HEK293T (cell line): Measurements from ENCODE around the gene C6orf163.

Experiments used
- CTCF ChIA-PET: fragments of 350-600 bp; formaldehyde crosslinking; extraction: SDS; loops from one replicate; lab custom pipeline; 2021; ENCODE audit warnings: antibody characterized with exemption, inconsistent platforms; lab: Yijun Ruan, JAX
- POLR2A ChIA-PET: fragments of 350-600 bp; formaldehyde crosslinking; extraction: SDS; loops from one replicate; lab custom pipeline; 2020; ENCODE audit warnings: antibody characterized with exemption, inconsistent platforms; lab: Yijun Ruan, JAX
- DNase-seq: peaks from one replicate; pipeline ENCODE4 v3.0.0; 2012; ENCODE audit warnings: mixed read lengths; ENCODE audit errors: extremely low spot score
- ARNT ChIP-seq: fragments of 450-650 bp; IDR thresholded peaks from 2 replicates; pipeline ENCODE4 v1.6.1; 2017; ENCODE audit warnings: mild to moderate bottlenecking
- BHLHE40 ChIP-seq: fragments of 450-650 bp; IDR thresholded peaks from 2 replicates; pipeline ENCODE4 v1.6.1; 2016; ENCODE audit warnings: mild to moderate bottlenecking, moderate library complexity, borderline replicate concordance
- CTBP1 ChIP-seq: fragments of 450-650 bp; IDR thresholded peaks from 2 replicates; pipeline ENCODE4 v1.6.1; 2016; ENCODE audit warnings: borderline replicate concordance
- ELF4 ChIP-seq: fragments of 450-650 bp; IDR thresholded peaks from 2 replicates; pipeline ENCODE4 v1.6.1; 2017; ENCODE audit warnings: antibody characterized with exemption
- FOXA1 ChIP-seq: fragments of 450-650 bp; IDR thresholded peaks from 2 replicates; pipeline ENCODE4 v1.6.1; 2016; ENCODE audit warnings: mild to moderate bottlenecking
- FOXK2 ChIP-seq: fragments of 450-650 bp; IDR thresholded peaks from 2 replicates; pipeline ENCODE4 v1.6.1; 2016; ENCODE audit warnings: mild to moderate bottlenecking
- FOXM1 ChIP-seq: fragments of 450-650 bp; IDR thresholded peaks from 2 replicates; pipeline ENCODE4 v1.6.1; 2017; ENCODE audit warnings: mild to moderate bottlenecking, borderline replicate concordance
- HDGF ChIP-seq: fragments of 450-650 bp; IDR thresholded peaks from 2 replicates; pipeline ENCODE4 v1.6.1; 2017; ENCODE audit warnings: antibody characterized with exemption, borderline replicate concordance
- L3MBTL2 ChIP-seq: fragments of 450-650 bp; conservative IDR thresholded peaks from 2 replicates; pipeline ENCODE4 v1.6.1; 2016; ENCODE audit warnings: mild to moderate bottlenecking
- LEF1 ChIP-seq: fragments of 450-650 bp; IDR thresholded peaks from 2 replicates; pipeline ENCODE4 v1.6.1; 2017; ENCODE audit warnings: mild to moderate bottlenecking, borderline replicate concordance
- NFRKB ChIP-seq: fragments of 450-650 bp; IDR thresholded peaks from 2 replicates; pipeline ENCODE4 v1.6.1; 2016; ENCODE audit warnings: mild to moderate bottlenecking, moderate library complexity
- PKNOX1 ChIP-seq: fragments of 450-650 bp; IDR thresholded peaks from 2 replicates; pipeline ENCODE4 v1.6.1; 2016
- SP1 ChIP-seq: fragments of 450-650 bp; IDR thresholded peaks from 2 replicates; pipeline ENCODE4 v1.6.1; 2017
- SUZ12 ChIP-seq: fragments of 450-650 bp; IDR thresholded peaks from 2 replicates; pipeline ENCODE4 v1.6.1; 2016; ENCODE audit warnings: mild to moderate bottlenecking
- TARDBP ChIP-seq: fragments of 450-650 bp; IDR thresholded peaks from 2 replicates; pipeline ENCODE4 v1.6.1; 2016
- ZNF384 ChIP-seq: fragments of 450-650 bp; IDR thresholded peaks from 2 replicates; pipeline ENCODE4 v1.6.1; 2016

The C6orf163 gene

GRCh38 chr6:87393026-87393622 lies 48.5 kb downstream of the C6orf163 start:
- peak; percentile 42 for DNase-seq
- TF ChIP-seq L3MBTL2: no peak
- no peak for TF ChIP-seq FOXM1
- TF ChIP-seq SP1: no peak
- no peak for TF ChIP-seq SUZ12
- no peak for TF ChIP-seq NFRKB
- no peak for TF ChIP-seq HDGF
- no peak for TF ChIP-seq LEF1
- TF ChIP-seq ELF4: no peak
- TF ChIP-seq TARDBP: no peak
- TF ChIP-seq ZNF384: no peak
- no peak for TF ChIP-seq FOXA1
- TF ChIP-seq FOXK2: no peak
- TF ChIP-seq BHLHE40: no peak
- ChIA-PET POLR2A (no interaction called here), CTCF (interaction anchor here (0.5 to 1.5 kb wide), 10 partner anchors 9 to 326 kb away, joined by 3 to 7 read pairs (median 3); partner anchors contain the start of gene SMIM8)

DNA sequence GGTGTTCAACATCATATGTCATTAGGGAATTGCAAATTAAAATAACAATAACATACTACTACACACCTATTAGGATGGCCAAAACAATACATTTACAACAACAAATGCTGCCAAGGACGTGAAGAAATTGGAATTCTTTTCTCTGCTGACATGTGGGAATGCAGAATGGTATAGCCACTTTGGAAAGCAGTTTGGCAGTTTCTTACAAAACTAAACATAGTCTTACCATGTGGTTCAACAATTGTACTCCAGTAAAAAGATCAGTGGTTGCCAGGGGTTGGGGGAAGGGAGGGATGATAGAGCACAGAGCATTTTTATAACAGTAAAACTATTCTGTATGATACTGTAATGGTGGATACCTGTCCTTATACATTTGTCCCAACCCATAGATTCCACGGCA lies 50.8 kb downstream of the C6orf163 start:
- CTCF ChIA-PET: no interaction called here
- TF ChIP-seq HDGF: no peak
- TF ChIP-seq LEF1: no peak
- TF ChIP-seq FOXK2: no peak
- no peak for TF ChIP-seq ZNF384
- no peak for TF ChIP-seq CTBP1
- TF ChIP-seq SP1: no peak
- TF ChIP-seq TARDBP: no peak
- TF ChIP-seq BHLHE40: no peak

DNA sequence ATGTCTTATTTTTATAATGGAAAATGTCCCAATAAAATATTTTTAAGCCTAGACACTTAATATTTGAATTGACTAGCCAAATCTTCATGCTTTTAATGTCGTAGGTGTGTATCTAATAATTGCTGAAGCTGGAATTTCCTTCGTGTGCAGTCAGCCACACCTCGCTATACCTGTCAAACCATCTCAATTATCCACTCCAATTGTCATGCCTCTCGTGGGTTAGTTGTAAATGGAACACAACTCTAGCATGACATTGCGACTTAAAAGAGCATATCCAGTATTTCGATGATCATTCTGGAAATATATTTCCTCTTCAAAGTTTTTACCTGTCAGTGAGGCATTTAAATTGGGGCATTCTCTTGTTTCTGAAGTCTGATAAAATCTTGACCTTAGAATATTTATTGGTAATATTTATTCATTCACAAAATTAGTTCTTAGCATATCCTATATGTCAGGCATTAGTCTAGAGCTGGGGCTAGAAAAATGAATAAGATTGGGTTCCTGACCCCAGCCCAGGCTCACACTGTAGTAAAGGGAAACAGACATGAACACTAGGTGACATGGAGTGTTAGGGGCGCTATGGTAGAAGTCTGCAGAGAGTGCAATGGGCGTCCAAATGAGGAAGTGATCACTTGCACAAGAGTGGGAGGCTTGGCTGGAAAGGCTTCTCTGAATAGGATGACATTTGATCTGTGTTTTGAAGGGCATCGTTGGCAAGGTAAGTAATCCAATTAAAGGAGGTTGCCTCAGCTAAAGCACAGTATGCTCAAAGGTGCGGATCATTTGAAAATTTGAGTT lies 52.2 kb downstream of the C6orf163 start:
- DNase-seq: no peak
- TF ChIP-seq CTBP1: no peak
- TF ChIP-seq FOXM1: no peak
- TF ChIP-seq TARDBP: no peak
- no peak for TF ChIP-seq NFRKB
- no peak for TF ChIP-seq BHLHE40
- no peak for TF ChIP-seq L3MBTL2
- no peak for TF ChIP-seq FOXA1
- no peak for TF ChIP-seq SP1
- TF ChIP-seq ARNT: no peak
- TF ChIP-seq HDGF: no peak
- TF ChIP-seq ELF4: no peak
- no peak for TF ChIP-seq SUZ12
- no peak for TF ChIP-seq ZNF384
- no peak for TF ChIP-seq PKNOX1
- no peak for TF ChIP-seq LEF1
- POLR2A ChIA-PET: no interaction called here
- CTCF ChIA-PET: interaction anchor here (0.6 to 0.8 kb wide), 2 partner anchors 292 to 331 kb away, joined by 3 to 4 read pairs; no protein-coding TSS in a partner anchor

More for the DNA sequence above, 50.8 kb downstream of the C6orf163 start:
- POLR2A ChIA-PET: no interaction called here
- no peak for DNase-seq

- CTCF ChIA-PET: interaction anchor here (0.6 to 0.8 kb wide), 3 partner anchors 106 to 331 kb away, joined by 3 to 4 read pairs (median 3); no protein-coding TSS in a partner anchor
- no peak for TF ChIP-seq CTBP1
- no peak for TF ChIP-seq TARDBP
- no peak for TF ChIP-seq ARNT
- TF ChIP-seq FOXA1: no peak
- TF ChIP-seq L3MBTL2: no peak
- no peak for TF ChIP-seq SP1
- no peak for DNase-seq
- POLR2A ChIA-PET: no interaction called here
These were observed 53.0 kb downstream of the C6orf163 start for GRCh38 chr6:87397656-87398055.

DNA sequence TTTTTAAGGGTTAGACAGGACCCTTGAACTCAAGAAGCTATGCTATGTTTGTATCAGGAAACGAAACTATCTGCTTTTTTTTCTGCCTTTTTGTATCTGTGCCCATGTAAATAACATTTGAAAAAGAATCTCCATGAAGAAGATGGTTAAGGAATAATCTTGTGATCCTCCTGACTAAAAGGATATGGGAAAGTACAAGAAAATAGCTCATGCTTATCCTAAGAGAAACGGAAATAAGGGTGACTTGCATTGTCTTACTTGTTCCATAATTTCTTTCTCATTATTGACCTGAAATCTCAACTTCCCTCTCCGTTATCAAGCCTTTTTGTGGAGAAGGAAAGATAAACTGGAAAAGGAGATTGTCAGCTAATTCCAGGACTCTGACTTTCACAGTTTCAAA lies 57.2 kb downstream of the C6orf163 start:
- DNase-seq: no peak
- TF ChIP-seq SP1 (no peak), FOXA1 (no peak), HDGF (no peak), L3MBTL2 (no peak), ZNF384 (no peak), ELF4 (no peak), BHLHE40 (no peak), ARNT (no peak), CTBP1 (no peak), LEF1 (no peak), FOXK2 (no peak), TARDBP (no peak), FOXM1 (no peak), PKNOX1 (no peak), SUZ12 (no peak), NFRKB (no peak)
- ChIA-PET CTCF (interaction anchor here (0.7 to 2.0 kb wide), 3 partner anchors 8 to 325 kb away, joined by 3 to 7 read pairs (median 3); no protein-coding TSS in a partner anchor), POLR2A (interaction anchor here (0.6 kb wide), 1 partner anchor 88 kb away, joined by 3 read pairs; no protein-coding TSS in a partner anchor)

DNA sequence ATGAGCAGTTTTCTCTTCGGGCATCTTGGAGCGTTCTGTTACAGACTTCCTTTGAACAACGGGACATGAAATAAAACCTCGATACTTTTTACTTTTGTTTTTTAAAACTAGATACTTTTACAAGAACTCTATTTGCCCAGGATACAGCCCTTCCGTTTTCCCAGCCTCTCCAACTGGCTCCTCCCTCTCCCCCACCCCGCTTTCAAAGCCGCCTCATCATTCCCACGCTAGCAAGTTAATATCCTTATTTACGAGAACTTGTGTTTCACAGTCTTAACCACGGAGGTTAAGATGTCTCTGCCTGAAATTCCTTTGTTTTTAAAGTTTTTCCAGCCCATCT lies 62.9 kb downstream of the C6orf163 start:
- no peak for TF ChIP-seq SUZ12
- POLR2A ChIA-PET: no interaction called here

More for the DNA sequence above, 62.9 kb downstream of the C6orf163 start:
- CTCF ChIA-PET: no interaction called here
- DNase-seq: no peak
